Right atrium auricular region (tissue), 2 donors: ENCODE results near the gene FNIP2. TPM values are rescaled to one million over a fixed set of nuclear protein-coding genes. Genes with fewer than 3 reads are reported as not detected.

ENCODE experiments used
- DNase-seq: peaks from one replicate; pipeline ENCODE4 v3.0.0-alpha.2; 2019; ENCODE audit warnings: low spot score
- H3K27ac ChIP-seq, 2 donors: fragments of 200-600 bp; sonication (generic); 1 replicate in 1 of 2; 2 replicates in 1 of 2; pipeline ENCODE4 v1.5.1; 2016 to 2019
- H3K27me3 ChIP-seq, 2 donors: fragments of 200-600 bp; sonication (generic); one replicate each; pipeline versions ENCODE4 v1.5.1 to v1.6.0; 2017 to 2019
- H3K36me3 ChIP-seq: fragments of 200-600 bp; sonication (generic); one replicate; pipeline ENCODE4 v1.5.1; 2016
- H3K4me1 ChIP-seq, 2 donors: fragments of 200-600 bp; sonication (generic); one replicate each; pipeline versions ENCODE4 v1.5.1 to v1.6.0; 2017 to 2019
- H3K4me3 ChIP-seq, 2 donors: fragments of 200-600 bp; sonication (generic); 1 replicate in 1 of 2; 2 replicates in 1 of 2; pipeline ENCODE4 v1.5.1; 2017 to 2019; ENCODE audit warnings: mild to moderate bottlenecking in 1 of 2, moderate library complexity in 1 of 2
- H3K9me3 ChIP-seq, 2 donors: fragments of 200-600 bp; sonication (generic); one replicate each; pipeline ENCODE4 v1.5.1; 2019
- total RNA-seq, 2 donors: library from RNA; depleted of rRNA; stranded (reverse); fragments of >200 nt; gene quantifications; one replicate each; pipeline ENCODE4 v1.1.0, GENCODE V29; 2016
- TF ChIP-seq, protein P1 (sequence below), 2 donors: fragments of 200-600 bp; sonication (generic); IDR thresholded peaks; one replicate each; pipeline ENCODE4 v1.5.1; 2019; ENCODE audit warnings: antibody characterized with exemption in 2 of 2

FNIP2 gene
- total RNA-seq, 2 donors from 2014 or later = 38.3 to 42.4 TPM

DNA sequence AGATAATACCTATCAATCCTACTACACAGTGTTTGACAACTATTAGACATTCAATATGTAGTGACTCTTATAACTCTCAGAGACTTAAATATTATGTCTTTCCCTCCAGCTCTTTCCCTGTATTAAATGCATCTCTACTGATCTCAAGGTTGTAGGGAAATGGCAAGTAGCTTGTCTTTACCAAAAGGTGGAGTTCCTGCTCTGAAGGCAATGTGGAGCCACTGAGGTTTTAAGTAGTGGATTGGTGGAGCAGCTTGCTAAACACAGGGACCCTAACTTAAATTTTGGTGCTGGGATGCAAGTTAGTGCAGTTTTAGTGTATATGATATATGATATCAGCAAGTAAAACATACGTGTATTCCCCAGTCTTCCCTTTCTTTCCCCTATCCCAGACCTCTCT is 13.1 kb downstream of the FNIP2 start:
- no peak for DNase-seq
- TF ChIP-seq, protein P1, sequence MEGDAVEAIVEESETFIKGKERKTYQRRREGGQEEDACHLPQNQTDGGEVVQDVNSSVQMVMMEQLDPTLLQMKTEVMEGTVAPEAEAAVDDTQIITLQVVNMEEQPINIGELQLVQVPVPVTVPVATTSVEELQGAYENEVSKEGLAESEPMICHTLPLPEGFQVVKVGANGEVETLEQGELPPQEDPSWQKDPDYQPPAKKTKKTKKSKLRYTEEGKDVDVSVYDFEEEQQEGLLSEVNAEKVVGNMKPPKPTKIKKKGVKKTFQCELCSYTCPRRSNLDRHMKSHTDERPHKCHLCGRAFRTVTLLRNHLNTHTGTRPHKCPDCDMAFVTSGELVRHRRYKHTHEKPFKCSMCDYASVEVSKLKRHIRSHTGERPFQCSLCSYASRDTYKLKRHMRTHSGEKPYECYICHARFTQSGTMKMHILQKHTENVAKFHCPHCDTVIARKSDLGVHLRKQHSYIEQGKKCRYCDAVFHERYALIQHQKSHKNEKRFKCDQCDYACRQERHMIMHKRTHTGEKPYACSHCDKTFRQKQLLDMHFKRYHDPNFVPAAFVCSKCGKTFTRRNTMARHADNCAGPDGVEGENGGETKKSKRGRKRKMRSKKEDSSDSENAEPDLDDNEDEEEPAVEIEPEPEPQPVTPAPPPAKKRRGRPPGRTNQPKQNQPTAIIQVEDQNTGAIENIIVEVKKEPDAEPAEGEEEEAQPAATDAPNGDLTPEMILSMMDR (IDR thresholded peaks at IDR 0.05) = no peak
- peak overlapping the region; percentile 61 to 73 for H3K27ac ChIP-seq
- H3K9me3 ChIP-seq = no peaks in the 10 kb centered on the region
- no peaks in the 10 kb centered on the region for H3K36me3 ChIP-seq
- no peaks in the 10 kb centered on the region for H3K27me3 ChIP-seq
- H3K4me3 ChIP-seq = no peak overlapping the region
- peaks cover 0 to 73% of the 10 kb centered on the region in 2 donors for H3K4me1 ChIP-seq

DNA sequence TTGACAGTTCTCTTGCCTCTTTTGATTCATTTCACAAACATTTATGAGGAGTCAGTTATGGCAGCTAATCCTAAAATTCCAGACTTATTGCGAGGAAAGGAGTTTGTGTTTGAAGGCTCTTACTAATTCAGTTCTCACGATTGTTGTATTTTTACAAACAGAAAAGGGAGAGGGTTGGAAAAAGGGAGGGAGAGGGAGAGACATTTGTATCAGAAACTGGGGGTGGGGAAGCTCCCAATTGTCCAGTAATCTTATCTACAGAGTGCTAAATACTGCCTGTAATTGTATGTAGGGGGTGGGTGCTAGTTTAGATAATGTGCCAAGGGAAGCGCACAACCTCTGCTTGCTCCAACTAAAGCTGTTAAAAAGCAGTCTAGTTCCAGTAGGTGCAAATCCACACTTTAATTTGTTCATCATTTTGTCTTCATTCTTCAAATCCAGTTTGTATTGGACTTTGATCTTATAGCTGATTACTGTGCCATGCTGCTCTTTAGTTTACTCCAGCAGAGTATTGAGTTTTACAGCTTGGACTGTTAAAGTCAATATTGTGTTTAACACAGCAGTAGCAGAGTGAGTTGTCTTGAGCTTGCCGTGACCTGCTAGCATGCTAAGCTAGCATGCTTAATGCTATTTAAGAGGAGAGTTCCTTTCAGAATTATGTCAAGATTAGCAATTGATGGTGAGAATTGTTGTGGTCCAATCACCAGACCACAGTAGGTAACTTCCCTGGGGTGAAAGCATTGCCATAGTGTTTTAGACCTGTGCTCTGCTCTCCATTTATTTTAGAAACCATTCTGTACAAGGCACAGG is 13.9 kb downstream of the FNIP2 start:
- TF ChIP-seq, protein P1 (IDR thresholded peaks at IDR 0.05) = no peak
- H3K4me3 ChIP-seq = peak overlapping the region in 1 of 2 donors; percentile 13
- H3K36me3 ChIP-seq = no peaks in the 10 kb centered on the region
- H3K4me1 ChIP-seq = peaks cover 0 to 77% of the 10 kb centered on the region in 2 donors
- H3K27ac ChIP-seq = peak overlapping the region; percentile 61 to 73
- H3K27me3 ChIP-seq = no peaks in the 10 kb centered on the region
- no peaks in the 10 kb centered on the region for H3K9me3 ChIP-seq
- DNase-seq = no peak

DNA sequence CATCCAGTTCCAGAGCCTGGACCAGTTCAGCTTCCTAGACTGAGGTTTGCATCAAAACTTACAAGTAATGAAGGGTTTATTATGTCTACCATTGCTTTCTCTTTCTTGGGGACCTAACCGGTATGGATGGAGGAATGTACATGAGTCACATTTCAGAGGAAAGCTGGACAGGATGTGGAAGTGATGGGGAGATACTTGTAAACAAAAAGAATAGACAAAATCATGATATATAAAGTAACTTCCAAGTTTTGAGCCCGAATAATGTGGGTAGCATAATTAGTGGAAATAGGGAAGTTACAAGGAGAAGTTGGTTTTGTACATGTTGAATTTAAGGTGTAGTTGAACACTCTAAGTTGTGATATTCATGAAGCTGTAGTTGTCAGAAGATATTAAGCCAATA is 15.0 kb downstream of the FNIP2 start:
- Histone ChIP-seq H3K4me3 (no peak overlapping the region), H3K36me3 (no peaks in the 10 kb centered on the region), H3K4me1 (peaks cover 0 to 77% of the 10 kb centered on the region in 2 donors), H3K9me3 (no peaks in the 10 kb centered on the region), H3K27me3 (no peaks in the 10 kb centered on the region), H3K27ac (peak overlapping the region; percentile 61 to 73)
- no peak for DNase-seq
- TF ChIP-seq, protein P1 (IDR thresholded peaks at IDR 0.05) = no peak

DNA sequence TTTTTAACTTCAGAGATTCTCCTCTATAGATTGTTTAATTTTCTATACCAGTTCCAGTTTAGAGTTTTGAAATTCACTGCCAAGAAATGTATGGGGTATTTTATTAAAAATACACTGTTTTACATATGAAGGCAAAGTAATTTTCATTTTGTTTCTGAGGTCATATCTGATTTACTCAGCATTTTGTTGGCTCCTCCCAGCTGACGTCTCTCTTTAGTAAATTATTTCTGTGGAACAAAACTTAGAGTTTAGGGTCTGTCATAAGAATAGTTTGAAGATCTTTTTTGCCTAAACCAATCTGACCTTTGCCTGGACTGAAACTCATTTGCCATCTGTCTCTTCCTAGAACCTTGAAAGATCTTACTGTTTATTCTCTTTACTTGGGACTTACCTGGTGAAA is 16.9 kb downstream of the FNIP2 start:
- H3K4me3 ChIP-seq = no peak overlapping the region
- no peaks in the 10 kb centered on the region for H3K9me3 ChIP-seq
- H3K36me3 ChIP-seq = no peaks in the 10 kb centered on the region
- no peaks in the 10 kb centered on the region for H3K27me3 ChIP-seq
- DNase-seq = no peak
- TF ChIP-seq, protein P1 (IDR thresholded peaks at IDR 0.05) = no peak
- peaks cover 0 to 85% of the 10 kb centered on the region in 2 donors for H3K4me1 ChIP-seq
- peak overlapping the region; percentile 66 to 73 for H3K27ac ChIP-seq

DNA sequence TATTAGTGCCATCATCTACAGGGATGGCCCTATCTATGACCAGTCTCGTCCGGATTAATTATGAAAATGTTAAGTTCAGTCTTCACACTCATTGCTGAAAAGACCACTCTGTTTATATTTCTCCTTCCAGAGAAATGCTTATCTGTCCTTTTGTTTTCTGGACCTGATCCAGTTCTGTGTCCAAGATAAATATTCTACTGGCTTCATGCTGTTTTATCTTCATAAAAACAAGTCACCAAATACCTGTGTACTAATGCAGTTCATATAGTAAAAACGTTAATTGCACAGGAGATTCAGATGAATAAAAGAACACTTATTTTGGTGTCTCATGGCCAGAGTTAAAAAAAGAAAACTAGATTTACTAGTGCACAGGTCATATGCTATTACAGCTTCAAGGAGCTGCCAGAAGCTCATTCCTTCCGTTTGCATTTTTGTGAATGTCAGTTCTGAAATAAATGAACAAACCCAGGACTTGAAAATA is 17.3 kb downstream of the FNIP2 start:
- Histone ChIP-seq H3K36me3 (no peaks in the 10 kb centered on the region), H3K4me3 (no peak overlapping the region), H3K27ac (peak overlapping the region; percentile 66 to 73), H3K4me1 (peaks cover 0 to 85% of the 10 kb centered on the region in 2 donors), H3K9me3 (no peaks in the 10 kb centered on the region), H3K27me3 (no peaks in the 10 kb centered on the region)
- TF ChIP-seq, protein P1 (IDR thresholded peaks at IDR 0.05) = no peak
- DNase-seq = no peak
